ENCODE data around the gene TGM6. TPM values are rescaled to one million over a fixed set of nuclear protein-coding genes. Genes with fewer than 3 reads are reported as not detected.

TGM6 gene
- total RNA-seq, 2 experiments from 2014 or later = not detected

GRCh38 chr20:2363187-2363586 is 17.5 kb upstream of the TGM6 start:
- DNase-seq (no peak), ATAC-seq (ENCODE audit: poor library complexity) (no peak)
- Mint-ChIP-seq H3K9me3 (peaks cover 8% of the 10 kb centered on the region), H3K4me1 (ENCODE audit: low read depth) (no peaks in the 10 kb centered on the region), H3K27ac (no peak overlapping the region), H3K36me3 (ENCODE audit: low read depth) (no peaks in the 10 kb centered on the region), H3K27me3 (peaks cover 50% of the 10 kb centered on the region), H3K4me3 (no peak overlapping the region)
- TF ChIP-seq CTCF (IDR thresholded peaks at IDR 0.05) = no peak
- Histone ChIP-seq H3K4me1 (ENCODE audit: insufficient read depth, low read length) (no peaks in the 10 kb centered on the region), H3K27ac (ENCODE audit: low read depth in 1 of 2, low read length in 2 of 2) (no peak overlapping the region), H3K27me3 (ENCODE audit: control insufficient read depth in 1 of 2, insufficient read depth in 2 of 2, low read length in 2 of 2) (peaks cover 0 to 4% of the 10 kb centered on the region in 2 experiments), H3K9me3 (ENCODE audit: control insufficient read depth in 1 of 2, insufficient read depth in 1 of 2, low read length in 2 of 2) (peaks cover 0 to 18% of the 10 kb centered on the region in 2 experiments), H3K36me3 (ENCODE audit: insufficient read depth, low read length) (no peaks in the 10 kb centered on the region), H3K4me3 (ENCODE audit: low read length) (no peak overlapping the region)
- ChIA-PET POLR2A (no interaction called here), CTCF (no interaction called here)
- intact Hi-C loops (cut with DNase I, micrococcal nuclease) = no loop called here

GRCh38 chr20:2363587-2363986 is 17.1 kb upstream of the TGM6 start:
- peaks cover 54% of the 10 kb centered on the region for H3K27me3 Mint-ChIP-seq
- DNase-seq (no peak), ATAC-seq (ENCODE audit: poor library complexity) (no peak)
- Histone ChIP-seq H3K9me3 (ENCODE audit: control insufficient read depth in 1 of 2, insufficient read depth in 1 of 2, low read length in 2 of 2) (peaks cover 0 to 18% of the 10 kb centered on the region in 2 experiments), H3K4me3 (ENCODE audit: low read length) (no peak overlapping the region), H3K27ac (ENCODE audit: low read depth in 1 of 2, low read length in 2 of 2) (no peak overlapping the region), H3K4me1 (ENCODE audit: insufficient read depth, low read length) (no peaks in the 10 kb centered on the region), H3K27me3 (ENCODE audit: control insufficient read depth in 1 of 2, insufficient read depth in 2 of 2, low read length in 2 of 2) (peaks cover 0 to 4% of the 10 kb centered on the region in 2 experiments), H3K36me3 (ENCODE audit: insufficient read depth, low read length) (no peaks in the 10 kb centered on the region)
- ChIA-PET CTCF (no interaction called here), POLR2A (no interaction called here)
- intact Hi-C loops (cut with DNase I, micrococcal nuclease) = no loop called here
- H3K4me3 Mint-ChIP-seq = no peak overlapping the region
- H3K27ac Mint-ChIP-seq = no peak overlapping the region
- no peaks in the 10 kb centered on the region for H3K4me1 Mint-ChIP-seq (ENCODE audit: low read depth)
- peaks cover 8% of the 10 kb centered on the region for H3K9me3 Mint-ChIP-seq
- no peak for TF ChIP-seq CTCF (IDR thresholded peaks at IDR 0.05)
- no peaks in the 10 kb centered on the region for H3K36me3 Mint-ChIP-seq (ENCODE audit: low read depth)

GRCh38 chr20:2364044-2364443 is 16.7 kb upstream of the TGM6 start:
- ATAC-seq (ENCODE audit: poor library complexity) (no peak), DNase-seq (no peak)
- no peak overlapping the region for H3K4me3 Mint-ChIP-seq
- H3K9me3 Mint-ChIP-seq = peaks cover 8% of the 10 kb centered on the region
- ChIA-PET CTCF (no interaction called here), POLR2A (no interaction called here)
- H3K27me3 Mint-ChIP-seq = peaks cover 55% of the 10 kb centered on the region
- Histone ChIP-seq H3K4me1 (ENCODE audit: insufficient read depth, low read length) (no peaks in the 10 kb centered on the region), H3K9me3 (ENCODE audit: control insufficient read depth in 1 of 2, insufficient read depth in 1 of 2, low read length in 2 of 2) (peaks cover 0 to 18% of the 10 kb centered on the region in 2 experiments), H3K27ac (ENCODE audit: low read depth in 1 of 2, low read length in 2 of 2) (no peak overlapping the region), H3K36me3 (ENCODE audit: insufficient read depth, low read length) (no peaks in the 10 kb centered on the region), H3K4me3 (ENCODE audit: low read length) (no peak overlapping the region), H3K27me3 (ENCODE audit: control insufficient read depth in 1 of 2, insufficient read depth in 2 of 2, low read length in 2 of 2) (peaks cover 0 to 4% of the 10 kb centered on the region in 2 experiments)
- no peaks in the 10 kb centered on the region for H3K36me3 Mint-ChIP-seq (ENCODE audit: low read depth)
- no peaks in the 10 kb centered on the region for H3K4me1 Mint-ChIP-seq (ENCODE audit: low read depth)
- intact Hi-C loops (cut with DNase I, micrococcal nuclease) = no loop called here
- H3K27ac Mint-ChIP-seq = no peak overlapping the region
- TF ChIP-seq CTCF (IDR thresholded peaks at IDR 0.05) = no peak

All from CD4-positive, alpha-beta T cell (primary cell).